Testis (tissue), 3 donors: Measurements from ENCODE around the gene SLC24A1. TPM values are rescaled to one million over a fixed set of nuclear protein-coding genes. Genes with fewer than 3 reads are reported as not detected.
"Not testable (repeated sequence)": the region's sequence is repeated elsewhere in the genome, so short reads cannot be mapped to it uniquely, and the experiment has no call there.

Source experiments
- DNase-seq: peaks from one replicate; pipeline ENCODE4 v3.0.0-alpha.2; 2019
- H3K27ac ChIP-seq, 2 donors: fragments of 200-600 bp; sonication (generic); one replicate each; pipeline ENCODE4 v1.5.1; 2019
- H3K27me3 ChIP-seq: fragments of 200-600 bp; sonication (generic); one replicate; pipeline ENCODE4 v1.5.1; 2019
- H3K36me3 ChIP-seq: fragments of 200-600 bp; sonication (generic); one replicate; pipeline ENCODE4 v1.5.1; 2017; ENCODE audit warnings: low read depth; ENCODE audit errors: missing control alignments
- H3K4me1 ChIP-seq: fragments of 200-600 bp; sonication (generic); one replicate; pipeline ENCODE4 v1.5.1; 2019
- H3K4me3 ChIP-seq, 2 donors: fragments of 200-600 bp; sonication (generic); one replicate each; pipeline ENCODE4 v1.5.1; 2017 to 2019
- H3K9me3 ChIP-seq: fragments of 200-600 bp; sonication (generic); one replicate; pipeline ENCODE4 v1.5.1; 2017
- CTCF ChIP-seq, 3 experiments: fragments of 450-650 bp in 2 of 3; fragments of 200-600 bp in 1 of 3; sonication (generic) in 1 of 3; IDR thresholded peaks; one replicate each; pipeline ENCODE4 v1.5.1; 2016 to 2019; ENCODE audit warnings: antibody characterized with exemption in 3 of 3, mild to moderate bottlenecking in 2 of 3, moderate library complexity in 1 of 3
- POLR2A ChIP-seq: fragments of 450-650 bp; IDR thresholded peaks from one replicate; pipeline ENCODE4 v1.6.1; 2017; ENCODE audit warnings: antibody characterized with exemption, mild to moderate bottlenecking, moderate library complexity
- WGBS, 2 donors: methylation state at CpG; one replicate each; pipeline ENCODE4 v1.1.5; 2018; 5-methylcytosine and 5-hydroxymethylcytosine counted together
- intact Hi-C: fragments of 100-400 bp; cut with DNase I; formaldehyde crosslinking; loops from one replicate; pipeline ENCODE4 v1.15.1; 2023; ENCODE audit warnings: low total_unique reads
- polyA plus RNA-seq: library from polyadenylated mRNA; stranded (reverse); fragments of 350-450 nt; fragmentation: Illumina TruSeq; extraction: RNeasy Lipid Tissue Mini Kit (QIAGEN cat#74804); gene quantifications from one replicate; pipeline ENCODE4 v1.2.3, GENCODE V29; 2014; ENCODE audit warnings: low read depth, low replicate concordance; ENCODE audit not compliant: insufficient read depth
- total RNA-seq, 2 donors: library from RNA; depleted of rRNA; stranded (reverse); fragments of >200 nt; gene quantifications; one replicate each; pipeline ENCODE4 v1.2.3, GENCODE V29; 2016

The SLC24A1 gene
- total and polyA plus RNA-seq, 3 donors from 2014 or later = 13.4 to 24.3 (median 16.9) TPM

GRCh38 chr15:65612949-65613744, 8.6 kb upstream of the SLC24A1 start:
- Histone ChIP-seq H3K4me1 (peaks cover 24% of the 10 kb centered on the region), H3K27me3 (no peaks in the 10 kb centered on the region), H3K36me3 (no peaks in the 10 kb centered on the region), H3K9me3 (no peaks in the 10 kb centered on the region), H3K4me3 (no peak overlapping the region), H3K27ac (no peak overlapping the region)
- TF ChIP-seq CTCF (IDR thresholded peaks at IDR 0.05) (no peak), POLR2A (no peak)
- intact Hi-C loops = no loop called here
- 72 to 79% methylated on average over 6 of the region's 6 CpGs for WGBS, 2 donors
- DNase-seq = no peak

- WGBS, 2 donors = 92 to 100% methylated on average over 1 of the region's 1 CpG
- H3K4me3 ChIP-seq, H3K36me3 ChIP-seq, DNase-seq, H3K27ac ChIP-seq, intact Hi-C loops, H3K9me3 ChIP-seq, H3K27me3 ChIP-seq: not testable (repeated sequence)
- H3K4me1 ChIP-seq = peaks cover 13% of the 10 kb centered on the region
These were observed 5.9 kb upstream of the SLC24A1 start for GRCh38 chr15:65615887-65616286.

- no peaks in the 10 kb centered on the region for H3K9me3 ChIP-seq
- H3K4me1 ChIP-seq = no peaks in the 10 kb centered on the region
- no peak for DNase-seq
- no peak overlapping the region for H3K4me3 ChIP-seq
- TF ChIP-seq CTCF (IDR thresholded peaks at IDR 0.05) = no peak
- TF ChIP-seq POLR2A = no peak
- no peaks in the 10 kb centered on the region for H3K27me3 ChIP-seq
- WGBS, 2 donors = 65 to 77% methylated on average over 5 of the region's 5 CpGs
- intact Hi-C loops = no loop called here
- no peaks in the 10 kb centered on the region for H3K36me3 ChIP-seq
- H3K27ac ChIP-seq = no peak overlapping the region
These were observed 3.1 kb upstream of the SLC24A1 start for GRCh38 chr15:65618560-65619109.

GRCh38 chr15:65619626-65620290, 2.0 kb upstream of the SLC24A1 start:
- intact Hi-C loops = no loop called here
- no peaks in the 10 kb centered on the region for H3K9me3 ChIP-seq

More at GRCh38 chr15:65619626-65620290, 2.0 kb upstream of the SLC24A1 start:
- no peaks in the 10 kb centered on the region for H3K27me3 ChIP-seq
- no peak for TF ChIP-seq POLR2A
- no peak for TF ChIP-seq CTCF (IDR thresholded peaks at IDR 0.05)
- H3K4me3 ChIP-seq = no peak overlapping the region
- DNase-seq = no peak
- no peak overlapping the region for H3K27ac ChIP-seq
- no peaks in the 10 kb centered on the region for H3K36me3 ChIP-seq
- H3K4me1 ChIP-seq = no peaks in the 10 kb centered on the region
- 84 to 85% methylated on average over 5 of the region's 5 CpGs for WGBS, 2 donors
